Trophoblast cell (in vitro differentiated cells and primary cell): ENCODE measurements around the gene SNRNP48.
A peak's percentile ranks its signal among the peaks of the same experiment; 100 is the strongest.

Source experiments
- DNase-seq, 2 donors: peaks; one replicate each; pipeline ENCODE4 v3.0.0-alpha.2; 2016
- H2AFZ ChIP-seq: 2 replicates; pipeline ENCODE4 v1.6.1; 2013; ENCODE audit warnings: low read length, moderate library complexity, mild to moderate bottlenecking; ENCODE audit not compliant: insufficient read depth, poor library complexity
- H2AK5ac ChIP-seq: 2 replicates; pipeline ENCODE4 v1.6.1; 2013; ENCODE audit warnings: mild to moderate bottlenecking, low read length
- H2BK120ac ChIP-seq: 2 replicates; pipeline ENCODE4 v1.6.1; 2013; ENCODE audit warnings: low read length, mild to moderate bottlenecking, moderate library complexity; ENCODE audit not compliant: insufficient read depth, poor library complexity
- H2BK12ac ChIP-seq: 2 replicates; pipeline ENCODE4 v1.6.1; 2013; ENCODE audit warnings: mild to moderate bottlenecking, low read length, moderate library complexity
- H2BK5ac ChIP-seq: 2 replicates; pipeline ENCODE4 v1.6.1; 2013; ENCODE audit warnings: low read length, low read depth, moderate library complexity, mild to moderate bottlenecking; ENCODE audit not compliant: poor library complexity
- H3K14ac ChIP-seq: 2 replicates; pipeline ENCODE4 v1.6.1; 2013; ENCODE audit warnings: mild to moderate bottlenecking, low read length
- H3K18ac ChIP-seq: 2 replicates; pipeline ENCODE4 v1.6.1; 2013; ENCODE audit warnings: mild to moderate bottlenecking, low read length
- H3K23ac ChIP-seq: 2 replicates; pipeline ENCODE4 v1.6.1; 2013; ENCODE audit warnings: low read length
- H3K27ac ChIP-seq: 2 replicates; pipeline ENCODE4 v1.5.1; 2013; ENCODE audit warnings: low read depth, mild to moderate bottlenecking, inconsistent platforms, low read length, moderate library complexity
- H3K27me3 ChIP-seq: 2 replicates; pipeline ENCODE4 v1.6.1; 2013; ENCODE audit warnings: inconsistent platforms, mild to moderate bottlenecking, low read length, moderate library complexity; ENCODE audit not compliant: insufficient read depth
- H3K36me3 ChIP-seq, 2 experiments: 1 replicate in 1 of 2; 2 replicates in 1 of 2; pipeline ENCODE4 v1.6.1; 2013; ENCODE audit warnings: low read length in 2 of 2, mild to moderate bottlenecking in 2 of 2, moderate library complexity in 1 of 2; ENCODE audit not compliant: insufficient read depth in 2 of 2, control insufficient read depth in 1 of 2
- H3K4ac ChIP-seq: 2 replicates; pipeline ENCODE4 v1.6.1; 2013; ENCODE audit warnings: low read depth, mild to moderate bottlenecking, low read length, moderate library complexity
- H3K4me1 ChIP-seq, 2 experiments: 1 replicate in 1 of 2; 2 replicates in 1 of 2; pipeline ENCODE4 v1.6.1; 2013; ENCODE audit warnings: low read length in 2 of 2, mild to moderate bottlenecking in 2 of 2, moderate library complexity in 1 of 2; ENCODE audit not compliant: insufficient read depth in 2 of 2, control insufficient read depth in 1 of 2
- H3K4me2 ChIP-seq: 2 replicates; pipeline ENCODE4 v1.6.1; 2013; ENCODE audit warnings: inconsistent platforms, mild to moderate bottlenecking, low read length, moderate library complexity
- H3K4me3 ChIP-seq: 2 replicates; pipeline ENCODE4 v1.5.1; 2013; ENCODE audit warnings: mild to moderate bottlenecking, low read depth, low read length, inconsistent platforms
- H3K79me1 ChIP-seq: one replicate; pipeline ENCODE4 v1.6.1; 2013; ENCODE audit warnings: low read length
- H3K79me2 ChIP-seq: 2 replicates; pipeline ENCODE4 v1.6.1; 2013; ENCODE audit warnings: low read length, mild to moderate bottlenecking; ENCODE audit not compliant: control insufficient read depth, insufficient read depth, poor library complexity
- H3K9ac ChIP-seq: 2 replicates; pipeline ENCODE4 v1.6.1; 2013; ENCODE audit warnings: mild to moderate bottlenecking, low read length
- H3K9me3 ChIP-seq: 2 replicates; pipeline ENCODE4 v1.6.1; 2013; ENCODE audit warnings: low read depth, mild to moderate bottlenecking, control low read depth, inconsistent platforms, low read length; ENCODE audit not compliant: insufficient read depth
- H4K12ac ChIP-seq: 2 replicates; pipeline ENCODE4 v1.6.1; 2013; ENCODE audit warnings: low read depth, mild to moderate bottlenecking, low read length, moderate library complexity
- H4K8ac ChIP-seq: 2 replicates; pipeline ENCODE4 v1.6.1; 2013; ENCODE audit warnings: low read depth, mild to moderate bottlenecking, low read length, moderate library complexity
- H4K91ac ChIP-seq: one replicate; pipeline ENCODE4 v1.6.1; 2013; ENCODE audit warnings: low read depth, mild to moderate bottlenecking, low read length, moderate library complexity
- WGBS: extraction: QIAGEN DNeasy Blood & Tissue Kit; methylation state at CpG from one replicate; pipeline ENCODE4 v1.1.7; 2013; ENCODE audit warnings: missing lambda C conversion rate; ENCODE audit not compliant: insufficient read length, insufficient coverage; ENCODE audit errors: extremely low coverage; 5-methylcytosine and 5-hydroxymethylcytosine counted together

Gene SNRNP48

GRCh38 chr6:7556394-7557106 lies 33.4 kb upstream of the SNRNP48 start:
- H3K4me2 ChIP-seq = no peak overlapping the region
- WGBS = no CpG with 5 or more reads among the region's 12 CpGs
- H3K79me1 ChIP-seq = peaks cover 5% of the 10 kb centered on the region
- H4K12ac ChIP-seq = no peak overlapping the region
- DNase-seq = no peak
- no peak overlapping the region for H3K4me3 ChIP-seq
- H3K18ac ChIP-seq = no peak overlapping the region
- no peak overlapping the region for H2BK120ac ChIP-seq
- no peak overlapping the region for H3K4ac ChIP-seq
- peaks cover 23 to 35% of the 10 kb centered on the region in 2 experiments for H3K36me3 ChIP-seq
- H3K79me2 ChIP-seq = peaks cover 7% of the 10 kb centered on the region
- H3K4me1 ChIP-seq = peaks cover 6 to 10% of the 10 kb centered on the region in 2 experiments
- no peak overlapping the region for H2BK5ac ChIP-seq
- H2BK12ac ChIP-seq = no peak overlapping the region
- H3K9me3 ChIP-seq = no peaks in the 10 kb centered on the region
- no peak overlapping the region for H4K8ac ChIP-seq
- no peak overlapping the region for H2AK5ac ChIP-seq
- no peak overlapping the region for H2AFZ ChIP-seq
- no peak overlapping the region for H3K9ac ChIP-seq
- H3K23ac ChIP-seq = no peak overlapping the region
- H3K27me3 ChIP-seq = no peaks in the 10 kb centered on the region
- no peak overlapping the region for H3K14ac ChIP-seq
- no peak overlapping the region for H3K27ac ChIP-seq
- no peak overlapping the region for H4K91ac ChIP-seq

GRCh38 chr6:7557652-7558051 lies 32.3 kb upstream of the SNRNP48 start:
- Histone ChIP-seq H3K14ac (no peak overlapping the region), H2BK120ac (no peak overlapping the region), H2BK12ac (no peak overlapping the region), H3K4me1 (peaks cover 6 to 10% of the 10 kb centered on the region in 2 experiments), H2AK5ac (no peak overlapping the region), H3K36me3 (peaks cover 27 to 40% of the 10 kb centered on the region in 2 experiments), H4K91ac (no peak overlapping the region), H3K9ac (no peak overlapping the region), H3K4me3 (no peak overlapping the region), H4K12ac (no peak overlapping the region), H3K27ac (no peak overlapping the region), H4K8ac (no peak overlapping the region), H3K79me2 (peaks cover 9% of the 10 kb centered on the region), H3K18ac (no peak overlapping the region), H3K23ac (no peak overlapping the region), H3K4me2 (no peak overlapping the region), H3K79me1 (peaks cover 5% of the 10 kb centered on the region), H2BK5ac (no peak overlapping the region), H3K9me3 (no peaks in the 10 kb centered on the region), H3K4ac (no peak overlapping the region), H3K27me3 (no peaks in the 10 kb centered on the region), H2AFZ (no peak overlapping the region)
- DNase-seq = no peak
- WGBS = no CpG with 5 or more reads among the region's 2 CpGs

DNA sequence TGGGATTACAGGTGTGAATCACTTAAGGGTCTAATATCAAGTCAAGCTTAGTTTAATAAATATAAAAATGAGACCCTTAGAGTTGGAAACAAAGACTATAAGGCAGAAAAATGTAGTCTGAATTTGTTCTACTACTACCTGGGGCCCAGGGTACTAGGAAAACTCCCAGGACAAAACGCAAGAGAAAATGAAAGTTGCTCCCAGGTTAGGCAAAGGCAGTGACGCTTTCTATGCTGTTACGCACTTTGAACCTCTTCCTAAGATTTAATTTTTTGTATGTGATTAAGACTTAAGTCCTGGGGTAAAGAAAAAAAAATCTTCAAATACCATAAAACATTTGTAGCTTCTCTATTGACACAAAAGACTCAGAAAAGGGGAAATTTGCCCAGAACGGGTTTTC lies 31.2 kb upstream of the SNRNP48 start:
- Histone ChIP-seq H3K4me3 (no peak overlapping the region), H3K18ac (no peak overlapping the region), H2AK5ac (no peak overlapping the region), H3K4ac (no peak overlapping the region), H3K79me2 (peaks cover 6% of the 10 kb centered on the region), H3K36me3 (peaks cover 25 to 48% of the 10 kb centered on the region in 2 experiments), H3K9me3 (no peaks in the 10 kb centered on the region), H4K12ac (no peak overlapping the region), H3K79me1 (peaks cover 2% of the 10 kb centered on the region), H3K9ac (no peak overlapping the region), H3K4me1 (peaks cover 3 to 6% of the 10 kb centered on the region in 2 experiments), H4K8ac (no peak overlapping the region), H3K27ac (no peak overlapping the region), H2BK5ac (no peak overlapping the region), H3K4me2 (no peak overlapping the region), H4K91ac (no peak overlapping the region), H3K27me3 (no peaks in the 10 kb centered on the region), H2BK12ac (no peak overlapping the region), H2BK120ac (no peak overlapping the region), H3K23ac (no peak overlapping the region), H3K14ac (no peak overlapping the region), H2AFZ (no peak overlapping the region)
- DNase-seq = no peak
- WGBS = no CpG with 5 or more reads among the region's 4 CpGs

DNA sequence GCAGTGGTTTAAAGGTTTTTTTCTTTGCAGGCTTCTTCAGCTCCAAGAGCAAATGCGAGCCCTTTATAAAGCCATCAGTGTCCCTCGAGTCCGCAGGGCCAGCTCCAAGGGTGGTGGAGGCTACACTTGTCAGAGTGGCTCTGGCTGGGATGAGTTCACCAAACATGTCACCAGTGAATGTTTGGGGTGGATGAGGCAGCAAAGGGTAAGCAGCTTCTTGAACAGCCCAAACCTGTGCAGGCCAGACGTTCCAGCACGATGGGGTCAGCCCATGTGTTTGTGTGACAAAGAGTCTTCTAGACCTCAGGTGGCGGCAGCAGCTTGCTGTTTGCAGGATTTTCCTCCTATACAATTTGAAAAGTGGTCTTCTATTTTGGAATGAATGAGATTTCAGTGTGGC lies 30.8 kb upstream of the SNRNP48 start:
- no peak overlapping the region for H4K8ac ChIP-seq
- no peak overlapping the region for H2BK120ac ChIP-seq
- DNase-seq = peak in 1 of 2 donors; percentile 23
- no peak overlapping the region for H3K4ac ChIP-seq
- H3K9ac ChIP-seq = peak overlapping the region; percentile 33
- H3K4me1 ChIP-seq = peaks cover 3 to 6% of the 10 kb centered on the region in 2 experiments
- no peaks in the 10 kb centered on the region for H3K27me3 ChIP-seq
- peaks cover 6% of the 10 kb centered on the region for H3K79me2 ChIP-seq
- H2AK5ac ChIP-seq = no peak overlapping the region
- no peak overlapping the region for H4K91ac ChIP-seq
- H3K27ac ChIP-seq = peak overlapping the region; percentile 50
- no peak overlapping the region for H3K4me2 ChIP-seq
- H3K18ac ChIP-seq = no peak overlapping the region
- H3K36me3 ChIP-seq = peaks cover 27 to 51% of the 10 kb centered on the region in 2 experiments
- H2BK12ac ChIP-seq = peak overlapping the region; percentile 50
- peak overlapping the region; percentile 83 for H3K23ac ChIP-seq
- H2AFZ ChIP-seq = no peak overlapping the region
- no peak overlapping the region for H3K4me3 ChIP-seq
- H2BK5ac ChIP-seq = peak overlapping the region; percentile 31
- no peaks in the 10 kb centered on the region for H3K9me3 ChIP-seq
- WGBS = no CpG with 5 or more reads among the region's 6 CpGs
- H4K12ac ChIP-seq = no peak overlapping the region
- H3K14ac ChIP-seq = no peak overlapping the region
- H3K79me1 ChIP-seq = peaks cover 2% of the 10 kb centered on the region
